K562 (cell line): Measurements from ENCODE around the gene TRPM4. TPM values are rescaled to one million over a fixed set of nuclear protein-coding genes. Genes with fewer than 3 reads are reported as not detected.
A peak's percentile ranks its signal among the peaks of the same experiment; 100 is the strongest.

Experiments
- BMI1 ChIP-seq: fragments of 150-350 bp; IDR thresholded peaks from 2 replicates; pipeline ENCODE4 v1.6.1; 2014; ENCODE audit warnings: low read length
- FOS ChIP-seq: IDR thresholded peaks from 3 replicates; pipeline ENCODE4 v1.6.1; 2011; ENCODE audit not compliant: insufficient read length; ENCODE audit errors: extremely low read depth
- GTF2F1 ChIP-seq: IDR thresholded peaks from 2 replicates; pipeline ENCODE4 v1.6.1; 2011; ENCODE audit warnings: low read depth, low read length, improper control_type of control experiment
- KAT2B ChIP-seq: IDR thresholded peaks from one replicate; pipeline ENCODE4 v1.6.1; 2012; ENCODE audit warnings: low read depth, mild to moderate bottlenecking, control low read depth, inconsistent platforms, low read length, moderate library complexity
- KLF1 ChIP-seq: fragments of 450-650 bp; IDR thresholded peaks from 2 replicates; pipeline ENCODE4 v1.6.1; 2016; ENCODE audit warnings: missing genetic modification characterization, missing compliant biosample characterization
- NFE2L1 ChIP-seq: fragments of 450-650 bp; IDR thresholded peaks from 2 replicates; pipeline ENCODE4 v1.6.1; 2016; ENCODE audit warnings: missing genetic modification characterization, low read depth, mild to moderate bottlenecking, missing compliant biosample characterization, moderate library complexity, borderline replicate concordance
- NR1H2 ChIP-seq: sonication (generic); formaldehyde crosslinking; IDR thresholded peaks from 2 replicates; pipeline ENCODE4 v1.4.0; 2020; ENCODE audit warnings: mild to moderate bottlenecking, missing genetic modification reagents
- SNRNP70 ChIP-seq: fragments of 200-400 bp; formaldehyde crosslinking; optimal IDR thresholded peaks from 2 replicates; pipeline ENCODE3; 2017; ENCODE audit warnings: low read depth, low read length
- TEAD4 ChIP-seq, 2 experiments: sonication (generic) in 1 of 2; formaldehyde crosslinking in 1 of 2; IDR thresholded peaks; 2 replicates each; pipeline versions ENCODE4 v1.6.1 to v1.8.0; 2012 to 2022; ENCODE audit warnings: borderline replicate concordance in 1 of 2, inconsistent platforms in 1 of 2, low read length in 1 of 2, mild to moderate bottlenecking in 1 of 2, missing genetic modification reagents in 1 of 2
- TSHZ1 ChIP-seq: fragments of 250-450 bp; sonication (Bioruptor Pico); IDR thresholded peaks from 2 replicates; pipeline ENCODE4 v1.4.0; 2020; ENCODE audit warnings: mild to moderate bottlenecking, moderate library complexity
- ZBTB7A ChIP-seq: IDR thresholded peaks from 2 replicates; pipeline ENCODE4 v1.6.1; 2011; ENCODE audit warnings: low read depth, mild to moderate bottlenecking, low read length, moderate library complexity, borderline replicate concordance; ENCODE audit not compliant: control insufficient read depth
- ZNF41 ChIP-seq: fragments of 250-450 bp; sonication (Bioruptor Pico); conservative IDR thresholded peaks from 2 replicates; pipeline ENCODE4 v1.4.0; 2020; ENCODE audit warnings: mild to moderate bottlenecking
- ZNF79 ChIP-seq: fragments of 250-450 bp; sonication (Bioruptor Pico); IDR thresholded peaks from 2 replicates; pipeline ENCODE4 v1.4.0; 2020; ENCODE audit warnings: low read depth, mild to moderate bottlenecking, moderate library complexity
- ZZZ3 ChIP-seq: fragments of 450-650 bp; IDR thresholded peaks from 2 replicates; pipeline ENCODE4 v1.6.1; 2016; ENCODE audit warnings: antibody characterized with exemption, mild to moderate bottlenecking, moderate library complexity
- polyA plus RNA-seq, 8 experiments: library from polyadenylated mRNA; depleted of rRNA in 4 of 8; stranded (reverse) in 5 of 8; unstranded in 3 of 8; fragments of >200 nt; fragmentation: Nextera tagmentation in 2 of 8; fragmentation: Illumina TruSeq in 1 of 8; extraction: Ambion mirVana in 2 of 8; extraction: Trizol in 1 of 8; gene quantifications; 2 replicates each; pipeline versions ENCODE4 v1.2.1 to v1.2.3, GENCODE V29; 2011 to 2014; ENCODE audit warnings: inconsistent platforms in 1 of 8, missing spikeins in 1 of 8
- total RNA-seq, 7 experiments: library from RNA; depleted of rRNA in 6 of 7; stranded (reverse); fragments of >200 nt in 6 of 7; fragmentation: Illumina TruSeq in 2 of 7; extraction: Trizol in 2 of 7; gene quantifications; 2 replicates each; pipeline versions ENCODE4 v1.2.1 to v1.2.3, GENCODE V29; 2011 to 2021; ENCODE audit warnings: low replicate concordance in 1 of 7
- TF ChIP-seq, protein P1 (sequence below): sonication (generic); formaldehyde crosslinking; IDR thresholded peaks from 2 replicates; pipeline ENCODE4 v1.4.0; 2020; ENCODE audit warnings: mild to moderate bottlenecking, missing genetic modification reagents
- TF ChIP-seq, protein P2 (sequence below): sonication (generic); formaldehyde crosslinking; IDR thresholded peaks from 2 replicates; pipeline ENCODE4 v1.8.0; 2022; ENCODE audit warnings: mild to moderate bottlenecking, missing genetic modification reagents
- TF ChIP-seq, protein P3 (sequence below): fragments of 250-450 bp; sonication (Bioruptor Pico); IDR thresholded peaks from 2 replicates; pipeline ENCODE4 v1.8.0; 2021; ENCODE audit warnings: moderate library complexity, mild to moderate bottlenecking, inconsistent platforms

TRPM4 gene
- total and polyA plus RNA-seq, 9 of the 15 experiments (the other 6 are each of a cell fraction or from before 2014, with no cell fraction given) = 6.5 to 45.4 (median 15.2) TPM

DNA sequence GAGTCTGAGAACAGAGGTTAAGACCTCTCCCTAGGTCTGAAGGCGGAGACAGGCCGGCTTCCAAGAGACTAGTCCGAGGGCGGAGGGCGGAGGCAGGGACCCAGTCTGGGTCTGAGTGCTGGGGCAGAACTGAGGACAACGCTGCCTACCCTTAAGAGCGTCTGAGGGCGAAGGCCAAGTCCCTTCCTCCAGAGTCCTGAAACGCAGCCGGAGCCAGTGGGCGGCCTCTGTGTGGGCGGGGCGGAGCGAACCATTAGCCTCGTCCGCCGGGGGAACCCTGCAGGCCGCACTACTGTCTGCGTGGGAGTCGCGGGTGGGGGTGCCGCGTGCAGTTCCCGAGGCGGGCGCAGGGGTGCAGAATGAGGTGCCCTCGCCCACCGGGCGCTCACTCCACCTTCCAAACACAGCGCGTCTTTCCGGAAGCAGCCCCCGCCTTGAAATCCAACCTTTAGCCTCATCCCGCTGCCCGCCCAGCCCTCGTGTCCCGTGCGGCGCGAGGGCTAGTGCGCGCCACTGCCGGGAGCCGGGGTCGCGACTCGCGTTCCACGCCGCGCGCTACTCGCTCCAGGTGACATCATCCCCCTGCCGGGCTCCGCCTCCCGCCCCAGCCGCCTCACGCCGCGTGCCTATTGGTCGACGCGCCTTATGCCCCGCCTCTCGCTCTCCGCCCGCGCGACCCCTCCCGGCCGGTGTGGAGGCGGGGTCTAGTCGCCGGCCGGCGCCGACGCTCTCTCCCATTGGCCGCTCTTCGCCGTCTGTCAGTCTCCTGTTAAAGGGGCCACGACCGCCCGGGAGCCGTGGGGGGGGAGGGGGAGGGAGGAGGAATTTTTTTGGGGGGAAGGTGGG, 38.8 kb upstream of the TRPM4 start, which contains the start of gene C19orf73 (continued):
- TF ChIP-seq, protein P1, sequence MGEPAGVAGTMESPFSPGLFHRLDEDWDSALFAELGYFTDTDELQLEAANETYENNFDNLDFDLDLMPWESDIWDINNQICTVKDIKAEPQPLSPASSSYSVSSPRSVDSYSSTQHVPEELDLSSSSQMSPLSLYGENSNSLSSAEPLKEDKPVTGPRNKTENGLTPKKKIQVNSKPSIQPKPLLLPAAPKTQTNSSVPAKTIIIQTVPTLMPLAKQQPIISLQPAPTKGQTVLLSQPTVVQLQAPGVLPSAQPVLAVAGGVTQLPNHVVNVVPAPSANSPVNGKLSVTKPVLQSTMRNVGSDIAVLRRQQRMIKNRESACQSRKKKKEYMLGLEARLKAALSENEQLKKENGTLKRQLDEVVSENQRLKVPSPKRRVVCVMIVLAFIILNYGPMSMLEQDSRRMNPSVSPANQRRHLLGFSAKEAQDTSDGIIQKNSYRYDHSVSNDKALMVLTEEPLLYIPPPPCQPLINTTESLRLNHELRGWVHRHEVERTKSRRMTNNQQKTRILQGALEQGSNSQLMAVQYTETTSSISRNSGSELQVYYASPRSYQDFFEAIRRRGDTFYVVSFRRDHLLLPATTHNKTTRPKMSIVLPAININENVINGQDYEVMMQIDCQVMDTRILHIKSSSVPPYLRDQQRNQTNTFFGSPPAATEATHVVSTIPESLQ = peak; percentile 84; the same call in 1 of the 2 replicates
- TF ChIP-seq, protein P2, sequence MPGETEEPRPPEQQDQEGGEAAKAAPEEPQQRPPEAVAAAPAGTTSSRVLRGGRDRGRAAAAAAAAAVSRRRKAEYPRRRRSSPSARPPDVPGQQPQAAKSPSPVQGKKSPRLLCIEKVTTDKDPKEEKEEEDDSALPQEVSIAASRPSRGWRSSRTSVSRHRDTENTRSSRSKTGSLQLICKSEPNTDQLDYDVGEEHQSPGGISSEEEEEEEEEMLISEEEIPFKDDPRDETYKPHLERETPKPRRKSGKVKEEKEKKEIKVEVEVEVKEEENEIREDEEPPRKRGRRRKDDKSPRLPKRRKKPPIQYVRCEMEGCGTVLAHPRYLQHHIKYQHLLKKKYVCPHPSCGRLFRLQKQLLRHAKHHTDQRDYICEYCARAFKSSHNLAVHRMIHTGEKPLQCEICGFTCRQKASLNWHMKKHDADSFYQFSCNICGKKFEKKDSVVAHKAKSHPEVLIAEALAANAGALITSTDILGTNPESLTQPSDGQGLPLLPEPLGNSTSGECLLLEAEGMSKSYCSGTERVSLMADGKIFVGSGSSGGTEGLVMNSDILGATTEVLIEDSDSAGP (CRISPR knock-in tag) = peak; percentile 94
- TF ChIP-seq NFE2L1 (tag) (no peak), TEAD4 (IDR thresholded peaks at IDR 0.05; ENCODE audit: low read length) (0 out of 2 replicates have a peak, but pooled peaks have one; percentile 5), TEAD4 (CRISPR knock-in tag; IDR thresholded peaks at IDR 0.05; ENCODE audit: borderline replicate concordance) (no peak), BMI1 (no peak), GTF2F1 (no peak), SNRNP70 (no peak), FOS (peak; percentile 52), ZNF41 (CRISPR knock-in tag) (no peak), KLF1 (peak; percentile 94), TSHZ1 (CRISPR knock-in tag) (no peak), ZBTB7A (0 out of 2 replicates have a peak, but pooled peaks have one; percentile 72), ZZZ3 (no peak), ZNF79 (CRISPR knock-in tag) (no peak), KAT2B (no peak), NR1H2 (CRISPR knock-in tag) (no peak)
- TF ChIP-seq, protein P3, sequence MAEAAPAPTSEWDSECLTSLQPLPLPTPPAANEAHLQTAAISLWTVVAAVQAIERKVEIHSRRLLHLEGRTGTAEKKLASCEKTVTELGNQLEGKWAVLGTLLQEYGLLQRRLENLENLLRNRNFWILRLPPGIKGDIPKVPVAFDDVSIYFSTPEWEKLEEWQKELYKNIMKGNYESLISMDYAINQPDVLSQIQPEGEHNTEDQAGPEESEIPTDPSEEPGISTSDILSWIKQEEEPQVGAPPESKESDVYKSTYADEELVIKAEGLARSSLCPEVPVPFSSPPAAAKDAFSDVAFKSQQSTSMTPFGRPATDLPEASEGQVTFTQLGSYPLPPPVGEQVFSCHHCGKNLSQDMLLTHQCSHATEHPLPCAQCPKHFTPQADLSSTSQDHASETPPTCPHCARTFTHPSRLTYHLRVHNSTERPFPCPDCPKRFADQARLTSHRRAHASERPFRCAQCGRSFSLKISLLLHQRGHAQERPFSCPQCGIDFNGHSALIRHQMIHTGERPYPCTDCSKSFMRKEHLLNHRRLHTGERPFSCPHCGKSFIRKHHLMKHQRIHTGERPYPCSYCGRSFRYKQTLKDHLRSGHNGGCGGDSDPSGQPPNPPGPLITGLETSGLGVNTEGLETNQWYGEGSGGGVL (CRISPR knock-in tag) = no peak
